Raji (cell line): Measurements from ENCODE around the gene GDPD4.

Experiments used
- POLR2A ChIP-seq: IDR thresholded peaks from 2 replicates; pipeline ENCODE4 v1.6.1; 2011; ENCODE audit warnings: low read depth, low read length, control low read depth; ENCODE audit not compliant: insufficient read depth

GDPD4 gene

DNA sequence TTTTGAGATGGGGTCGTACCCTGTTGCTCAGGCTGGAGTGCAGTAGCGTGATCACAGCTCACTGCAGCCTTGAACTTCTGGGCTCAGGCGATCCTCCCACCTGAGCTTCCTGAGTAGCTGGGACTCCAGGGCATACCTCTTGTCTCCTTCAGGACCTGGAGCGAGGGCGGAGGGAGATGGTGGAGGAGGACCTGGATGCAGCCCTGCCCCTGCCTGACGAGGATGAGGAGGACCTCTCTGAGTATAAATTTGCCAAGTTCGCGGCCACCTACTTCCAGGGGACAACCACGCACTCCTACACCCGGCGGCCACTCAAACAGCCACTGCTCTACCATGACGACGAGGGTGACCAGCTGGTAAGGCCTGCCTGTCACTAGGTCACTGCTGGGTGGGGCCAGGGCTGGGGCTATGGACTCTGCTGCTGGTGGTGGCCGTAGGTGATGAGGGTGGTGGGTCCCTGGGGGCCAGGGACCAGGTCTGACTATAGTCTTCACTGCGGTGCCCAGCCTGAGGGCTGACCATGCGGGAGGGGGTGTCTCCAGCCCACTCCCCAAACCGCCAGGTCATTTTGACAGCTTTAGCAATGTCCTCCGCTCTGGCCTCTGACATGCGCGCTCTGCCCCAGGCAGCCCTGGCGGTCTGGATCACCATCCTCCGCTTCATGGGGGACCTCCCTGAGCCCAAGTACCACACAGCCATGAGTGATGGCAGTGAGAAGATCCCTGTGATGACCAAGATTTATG lies 119.5 kb downstream of the GDPD4 start:
- TF ChIP-seq POLR2A, result no peak

DNA sequence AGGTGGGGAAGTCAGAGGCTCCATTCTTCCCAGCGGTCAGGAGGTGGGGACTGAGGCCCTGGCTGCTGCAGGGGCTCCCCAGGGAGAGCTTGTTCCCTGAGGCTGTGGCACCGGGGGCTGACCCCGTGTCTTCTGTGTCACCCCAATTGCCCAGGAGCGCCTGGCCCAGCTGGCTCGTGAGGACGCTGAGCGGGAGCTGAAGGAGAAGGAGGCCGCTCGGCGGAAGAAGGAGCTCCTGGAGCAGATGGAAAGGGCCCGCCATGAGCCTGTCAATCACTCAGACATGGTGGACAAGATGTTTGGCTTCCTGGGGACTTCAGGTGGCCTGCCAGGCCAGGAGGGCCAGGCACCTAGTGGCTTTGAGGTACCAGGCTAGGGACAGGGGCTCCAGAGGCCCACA lies 120.3 kb downstream of the GDPD4 start:
- TF ChIP-seq POLR2A, result no peak

GRCh38 chr11:77180346-77180745 lies 121.1 kb downstream of the GDPD4 start:
- no peak for TF ChIP-seq POLR2A

- no peak for TF ChIP-seq POLR2A
Measured at GRCh38 chr11:77179681-77180080, 121.8 kb downstream of the GDPD4 start.

- no peak for TF ChIP-seq POLR2A
Measured at GRCh38 chr11:77179048-77179447, 122.4 kb downstream of the GDPD4 start.

DNA sequence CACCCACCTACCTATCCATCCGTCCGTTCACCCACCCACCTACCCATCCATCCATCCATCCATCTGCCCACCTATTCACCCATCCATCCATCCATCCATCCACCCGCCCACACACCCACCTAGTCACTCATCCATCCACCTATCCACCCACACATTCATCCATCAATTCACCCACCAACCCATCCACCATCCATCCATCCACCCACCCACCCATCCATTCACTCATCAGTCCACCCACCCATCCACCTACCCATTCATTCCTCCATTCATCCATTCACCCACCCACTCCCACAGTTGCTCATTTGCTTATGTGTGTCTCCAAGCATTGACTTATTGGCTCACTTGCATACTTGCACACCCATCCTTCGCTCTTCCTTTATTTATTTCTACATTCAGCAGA lies 123.3 kb downstream of the GDPD4 start:
- TF ChIP-seq POLR2A, result no peak

GRCh38 chr11:77176996-77177395 lies 124.5 kb downstream of the GDPD4 start:
- TF ChIP-seq POLR2A, result no peak

GRCh38 chr11:77175869-77176539 lies 125.5 kb downstream of the GDPD4 start:
- TF ChIP-seq POLR2A, result no peak

- no peak for TF ChIP-seq POLR2A
Measured at GRCh38 chr11:77175021-77175842, 126.3 kb downstream of the GDPD4 start.

- no peak for TF ChIP-seq POLR2A
Measured at GRCh38 chr11:77174559-77174958, 126.9 kb downstream of the GDPD4 start.

GRCh38 chr11:77173494-77173893 lies 128.0 kb downstream of the GDPD4 start:
- no peak for TF ChIP-seq POLR2A

DNA sequence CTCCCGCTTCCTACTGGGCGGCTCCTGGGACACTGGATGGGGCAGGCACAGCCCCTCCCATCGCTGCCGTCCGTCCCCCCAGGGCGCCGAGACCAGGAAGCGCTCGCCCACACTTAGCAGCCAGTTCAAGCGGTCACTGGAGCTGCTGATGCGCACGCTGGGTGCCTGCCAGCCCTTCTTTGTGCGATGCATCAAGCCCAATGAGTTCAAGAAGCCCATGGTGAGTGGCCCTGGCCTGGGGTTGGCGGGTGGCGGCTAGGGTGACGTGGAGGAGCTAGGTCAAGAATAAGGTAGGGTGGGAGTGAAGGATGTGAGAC lies 128.9 kb downstream of the GDPD4 start:
- TF ChIP-seq POLR2A, result no peak

GRCh38 chr11:77171885-77172665 lies 129.4 kb downstream of the GDPD4 start:
- TF ChIP-seq POLR2A, result no peak

GRCh38 chr11:77171254-77171653 lies 130.2 kb downstream of the GDPD4 start:
- no peak for TF ChIP-seq POLR2A

DNA sequence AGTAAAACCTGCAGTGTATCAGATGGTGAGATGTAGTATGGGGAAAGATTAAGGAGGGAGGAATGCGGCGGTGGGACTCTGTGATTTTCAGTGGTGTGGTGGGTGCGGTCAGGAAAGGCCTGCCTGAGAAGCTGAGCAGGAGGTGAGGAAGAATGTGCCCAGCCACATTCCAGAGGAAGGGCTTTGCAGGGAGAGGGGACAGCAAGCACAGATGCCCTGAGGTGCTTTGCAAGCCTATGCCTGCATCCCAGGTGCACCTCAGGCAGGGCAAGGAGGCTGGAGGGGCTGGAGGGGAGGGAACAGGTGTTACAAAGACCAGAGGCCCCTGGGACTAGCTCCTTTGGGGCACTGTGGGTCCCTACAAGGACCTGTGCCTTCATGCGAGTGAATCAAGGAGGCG lies 131.4 kb downstream of the GDPD4 start:
- no peak for TF ChIP-seq POLR2A
